ENCODE results near the gene TSTD1.

Gene TSTD1

DNA sequence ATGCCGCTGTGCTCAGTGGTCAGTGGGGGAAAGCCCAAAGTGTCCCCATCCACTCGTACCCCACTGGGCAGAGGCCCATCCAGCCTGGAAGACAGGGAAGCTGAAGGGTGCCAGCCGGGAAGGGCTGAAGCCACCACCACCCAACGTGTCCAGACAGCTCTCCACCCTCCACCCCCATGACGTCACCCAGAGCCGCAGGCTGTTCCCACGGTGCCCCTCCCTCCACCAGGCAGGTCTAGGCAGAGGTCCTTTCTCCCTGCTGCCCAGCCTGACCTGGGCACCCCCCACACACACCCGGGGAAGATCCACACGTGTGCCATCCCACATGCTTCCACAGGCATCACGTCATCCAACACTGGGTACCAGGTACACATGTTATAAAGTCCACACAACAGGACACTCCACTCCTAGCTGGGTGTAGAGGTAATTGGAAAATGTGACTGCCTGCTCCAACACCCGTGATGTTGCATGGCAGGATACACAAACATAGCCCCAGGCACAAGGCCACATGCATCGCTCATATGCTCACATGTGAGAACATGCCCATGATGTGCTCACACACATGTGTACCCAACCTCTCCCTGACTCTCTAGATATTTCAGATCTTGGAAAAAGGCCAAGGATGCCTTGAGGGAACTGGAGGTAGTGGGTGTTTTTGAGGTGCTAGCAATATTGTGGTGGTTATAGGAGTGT lies 36.1 kb upstream of the TSTD1 start:
- TF ChIP-seq, protein P1, sequence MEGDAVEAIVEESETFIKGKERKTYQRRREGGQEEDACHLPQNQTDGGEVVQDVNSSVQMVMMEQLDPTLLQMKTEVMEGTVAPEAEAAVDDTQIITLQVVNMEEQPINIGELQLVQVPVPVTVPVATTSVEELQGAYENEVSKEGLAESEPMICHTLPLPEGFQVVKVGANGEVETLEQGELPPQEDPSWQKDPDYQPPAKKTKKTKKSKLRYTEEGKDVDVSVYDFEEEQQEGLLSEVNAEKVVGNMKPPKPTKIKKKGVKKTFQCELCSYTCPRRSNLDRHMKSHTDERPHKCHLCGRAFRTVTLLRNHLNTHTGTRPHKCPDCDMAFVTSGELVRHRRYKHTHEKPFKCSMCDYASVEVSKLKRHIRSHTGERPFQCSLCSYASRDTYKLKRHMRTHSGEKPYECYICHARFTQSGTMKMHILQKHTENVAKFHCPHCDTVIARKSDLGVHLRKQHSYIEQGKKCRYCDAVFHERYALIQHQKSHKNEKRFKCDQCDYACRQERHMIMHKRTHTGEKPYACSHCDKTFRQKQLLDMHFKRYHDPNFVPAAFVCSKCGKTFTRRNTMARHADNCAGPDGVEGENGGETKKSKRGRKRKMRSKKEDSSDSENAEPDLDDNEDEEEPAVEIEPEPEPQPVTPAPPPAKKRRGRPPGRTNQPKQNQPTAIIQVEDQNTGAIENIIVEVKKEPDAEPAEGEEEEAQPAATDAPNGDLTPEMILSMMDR (IDR thresholded peaks at IDR 0.05; ENCODE audit: borderline replicate concordance, insufficient read depth, low read depth, low read length): no peak
- no peak overlapping the region for H3K4me3 ChIP-seq (ENCODE audit: low read depth, low read length)

DNA sequence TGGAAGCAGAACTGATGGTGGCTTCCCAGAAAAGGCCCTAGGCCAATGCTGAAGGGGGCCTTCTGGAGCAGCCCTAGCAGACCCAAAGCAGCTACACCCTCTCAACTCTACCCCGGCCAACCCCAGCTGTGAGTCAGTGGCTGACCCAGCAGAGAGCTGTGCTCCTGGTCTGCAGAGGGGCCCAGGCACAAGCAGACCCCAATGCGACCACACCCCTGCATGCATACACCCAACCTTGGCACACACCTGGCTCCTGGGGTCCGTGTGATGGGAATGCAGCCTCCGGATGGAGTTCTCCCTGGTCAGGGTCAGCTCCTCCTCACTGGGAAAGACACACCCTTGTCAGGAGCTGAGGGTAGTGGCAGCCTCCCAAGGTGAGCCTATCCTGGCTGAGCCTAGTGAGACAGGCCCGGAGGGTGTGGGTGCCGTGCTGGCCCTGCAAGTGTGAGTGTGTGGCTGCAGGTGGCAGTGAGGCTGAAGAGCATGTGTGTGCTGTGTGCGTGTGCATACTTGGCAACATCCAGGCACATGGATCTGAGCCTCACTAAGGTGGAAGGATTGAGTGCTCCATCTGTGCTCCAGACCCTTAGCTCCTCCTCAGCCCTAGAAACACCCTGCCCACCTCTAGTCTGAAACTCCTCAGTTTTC lies 34.8 kb upstream of the TSTD1 start:
- no peak overlapping the region for H3K4me3 ChIP-seq (ENCODE audit: low read depth, low read length)
- TF ChIP-seq, protein P1 (IDR thresholded peaks at IDR 0.05; ENCODE audit: borderline replicate concordance, insufficient read depth, low read depth, low read length): no peak

DNA sequence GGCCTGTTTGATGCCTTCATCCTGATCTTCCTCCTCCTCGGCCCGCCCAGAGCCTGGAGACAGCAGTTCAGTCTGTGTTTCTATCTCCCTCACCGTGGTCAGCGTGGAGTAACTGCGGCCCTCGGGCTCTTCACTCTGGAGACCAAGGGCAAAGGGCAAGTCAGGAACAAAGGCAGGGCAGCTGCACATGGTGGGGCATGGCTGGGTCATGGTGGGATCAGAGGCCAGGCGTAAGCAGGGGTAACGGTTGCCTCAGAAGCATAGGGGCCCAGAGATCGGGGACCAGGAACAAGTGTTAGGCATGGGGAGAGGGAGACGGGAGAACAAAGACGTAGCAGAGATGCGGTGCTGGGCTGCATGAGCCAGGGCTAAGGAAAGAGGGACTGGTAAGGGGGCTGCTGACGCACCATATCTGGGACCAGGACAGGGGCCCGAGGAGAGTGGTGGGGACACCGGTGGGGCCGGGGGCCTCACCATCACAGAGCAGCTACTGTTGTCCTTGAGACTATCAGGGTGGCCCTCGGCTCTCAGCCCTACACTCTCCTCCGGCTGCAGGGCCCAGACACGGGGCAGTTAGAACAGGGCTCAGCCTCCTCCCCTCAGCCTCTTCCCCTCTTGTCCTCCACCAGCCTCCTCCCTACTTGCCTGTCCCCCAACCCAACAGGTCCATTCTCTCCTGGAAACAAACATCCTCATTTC lies 34.1 kb upstream of the TSTD1 start:
- TF ChIP-seq, protein P1 (IDR thresholded peaks at IDR 0.05; ENCODE audit: borderline replicate concordance, insufficient read depth, low read depth, low read length): no peak
- no peak overlapping the region for H3K4me3 ChIP-seq (ENCODE audit: low read depth, low read length)

DNA sequence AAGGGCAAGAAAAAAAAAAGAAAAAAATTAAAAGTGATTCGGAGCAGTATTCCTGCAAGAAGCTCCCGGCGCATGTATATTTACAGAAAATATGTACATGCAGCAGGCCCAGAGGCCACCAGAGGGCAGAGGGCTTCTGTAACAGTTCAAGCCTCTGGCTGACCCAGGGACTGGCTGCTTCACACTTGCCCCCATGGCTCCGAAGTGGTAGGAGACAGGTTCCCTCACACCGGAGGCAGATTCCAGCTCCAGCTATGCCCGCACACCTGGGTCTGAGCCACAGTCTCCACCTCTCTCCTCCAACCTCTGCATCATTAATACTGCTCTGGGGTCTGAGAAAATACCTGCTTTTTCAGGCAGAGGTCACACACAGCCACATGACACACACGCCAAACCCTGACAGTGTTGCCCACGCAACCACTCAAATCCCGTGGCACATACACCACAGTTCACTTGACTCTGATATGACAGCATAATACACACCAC lies 33.2 kb upstream of the TSTD1 start:
- TF ChIP-seq, protein P1 (IDR thresholded peaks at IDR 0.05; ENCODE audit: borderline replicate concordance, insufficient read depth, low read depth, low read length): peak; percentile 76
- no peak overlapping the region for H3K4me3 ChIP-seq (ENCODE audit: low read depth, low read length)

DNA sequence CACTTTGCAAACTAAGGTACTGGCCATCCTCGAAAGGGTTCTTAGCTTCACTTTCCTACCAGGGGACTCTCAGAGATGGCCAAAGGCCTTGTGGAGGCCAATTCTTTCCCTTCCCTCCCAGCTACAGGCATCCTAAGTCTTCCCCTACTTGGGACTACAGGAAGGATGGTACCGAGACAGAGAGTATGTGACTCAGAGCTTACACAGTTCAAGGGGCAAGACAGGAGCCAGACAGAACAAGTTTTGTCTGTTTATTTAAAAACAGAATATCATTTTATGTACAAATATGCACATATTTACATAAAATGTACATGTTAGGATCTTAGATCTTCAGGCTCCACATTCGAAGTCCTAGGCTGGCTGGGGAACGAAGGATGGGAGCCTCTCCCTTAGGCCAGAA lies 32.0 kb upstream of the TSTD1 start:
- H3K4me3 ChIP-seq (ENCODE audit: low read depth, low read length): no peak overlapping the region
- TF ChIP-seq, protein P1 (IDR thresholded peaks at IDR 0.05; ENCODE audit: borderline replicate concordance, insufficient read depth, low read depth, low read length): no peak

DNA sequence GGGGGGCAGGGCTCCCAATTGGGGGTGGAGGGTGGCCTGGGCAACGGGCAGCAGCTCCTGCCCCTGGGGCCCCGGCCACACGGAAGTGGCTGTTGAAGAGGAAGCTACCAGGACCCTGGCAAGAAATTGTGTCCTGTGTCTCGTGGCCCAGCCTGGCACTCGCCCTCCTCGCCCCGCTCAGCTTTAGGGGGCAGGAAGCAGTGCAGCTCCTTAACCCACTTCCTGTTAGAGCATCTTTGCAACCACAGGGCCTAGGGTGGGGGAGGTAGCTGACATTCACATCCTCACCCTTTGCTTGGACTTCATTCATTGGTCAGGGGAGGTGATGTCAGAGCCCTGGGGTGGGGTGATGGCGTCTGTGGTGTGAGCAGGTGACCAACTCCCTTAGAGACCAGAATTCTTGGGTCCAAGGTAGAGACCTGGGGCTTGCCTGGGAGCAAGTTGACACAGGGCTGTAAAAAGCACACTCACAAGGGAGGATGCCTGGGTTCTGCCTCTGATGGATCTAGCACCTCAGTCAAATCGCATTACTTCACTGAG lies 31.0 kb upstream of the TSTD1 start, which contains the start of gene ARHGAP30:
Gene ARHGAP30 (minus strand): TSS at position 161 of the 540 bp plus-strand sequence. CDS start 267 bp downstream, outside the sequence.
- peak within 1 kb of the TSS; percentile 98 for H3K4me3 ChIP-seq (ENCODE audit: low read depth, low read length)
- TF ChIP-seq, protein P1 (IDR thresholded peaks at IDR 0.05; ENCODE audit: borderline replicate concordance, insufficient read depth, low read depth, low read length): no peak
